Activated CD8-positive, alpha-beta memory T cell treated with anti-CD3 and anti-CD28 coated beads for 48 hours (primary cell): ENCODE measurements around the gene GRK7.

Experiments used
- DNase-seq, 3 experiments: peaks; one replicate each; pipeline ENCODE4 v3.0.0-alpha.2; 2020; ENCODE audit warnings: low read depth in 2 of 3, low spot score in 2 of 3

GRK7 gene, protein sequence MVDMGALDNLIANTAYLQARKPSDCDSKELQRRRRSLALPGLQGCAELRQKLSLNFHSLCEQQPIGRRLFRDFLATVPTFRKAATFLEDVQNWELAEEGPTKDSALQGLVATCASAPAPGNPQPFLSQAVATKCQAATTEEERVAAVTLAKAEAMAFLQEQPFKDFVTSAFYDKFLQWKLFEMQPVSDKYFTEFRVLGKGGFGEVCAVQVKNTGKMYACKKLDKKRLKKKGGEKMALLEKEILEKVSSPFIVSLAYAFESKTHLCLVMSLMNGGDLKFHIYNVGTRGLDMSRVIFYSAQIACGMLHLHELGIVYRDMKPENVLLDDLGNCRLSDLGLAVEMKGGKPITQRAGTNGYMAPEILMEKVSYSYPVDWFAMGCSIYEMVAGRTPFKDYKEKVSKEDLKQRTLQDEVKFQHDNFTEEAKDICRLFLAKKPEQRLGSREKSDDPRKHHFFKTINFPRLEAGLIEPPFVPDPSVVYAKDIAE (N-terminal part only)

GRCh38 chr3:141763088-141763750, at the start of gene GRK7:
TSS of gene GRK7 (plus strand) at chr3:141763408. CDS start at chr3:141778285, 14,877 bp downstream.
- DNase-seq, result no peak

GRCh38 chr3:141714671-141715070, 48.5 kb upstream of the GRK7 start:
- DNase-seq, result no peak

- no peak for DNase-seq
Observed at GRCh38 chr3:141722081-141722480, 41.1 kb upstream of the GRK7 start.

- no peak for DNase-seq
Observed at GRCh38 chr3:141722648-141723047, 40.6 kb upstream of the GRK7 start.

- no peak for DNase-seq
Observed at GRCh38 chr3:141723255-141723654, 40.0 kb upstream of the GRK7 start.

DNA sequence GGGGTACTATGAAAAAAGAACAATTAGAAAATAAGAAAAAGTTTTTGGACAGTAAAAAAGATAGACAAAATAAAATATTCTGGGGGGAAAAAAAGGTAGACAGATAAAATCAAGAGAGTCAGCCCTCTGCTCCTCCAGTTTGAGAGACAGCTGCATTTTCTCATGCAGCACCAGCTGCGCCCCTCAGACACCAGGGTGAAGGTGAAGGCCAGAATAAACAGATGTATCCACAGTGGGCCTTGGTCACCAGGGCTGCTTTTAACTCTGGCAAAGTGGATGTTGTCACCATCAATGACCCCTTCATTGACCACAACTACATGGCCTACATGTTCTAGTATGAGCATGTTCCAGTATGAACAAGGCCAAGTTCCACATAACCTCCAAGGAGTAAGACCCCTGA, 39.0 kb upstream of the GRK7 start:
- DNase-seq, result no peak

DNA sequence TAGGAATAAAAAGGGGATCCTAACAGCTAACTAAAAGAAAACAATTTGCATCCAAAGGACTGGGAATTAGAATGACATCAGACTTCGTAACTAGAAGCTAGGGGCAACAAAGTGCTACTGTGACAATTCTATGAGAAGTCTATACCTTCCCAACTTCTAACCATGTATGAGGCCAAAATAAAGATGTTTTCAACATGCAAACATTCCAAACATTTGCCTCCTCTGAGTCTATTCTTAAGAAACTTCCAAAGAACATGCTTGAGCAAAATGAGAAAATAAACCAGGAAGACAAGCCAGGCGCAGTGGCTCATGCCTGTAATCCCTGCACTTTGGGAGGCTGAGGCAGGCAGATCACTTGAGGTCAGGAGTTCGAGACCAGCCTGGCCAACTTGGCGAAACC, 38.2 kb upstream of the GRK7 start:
- no peak for DNase-seq

DNA sequence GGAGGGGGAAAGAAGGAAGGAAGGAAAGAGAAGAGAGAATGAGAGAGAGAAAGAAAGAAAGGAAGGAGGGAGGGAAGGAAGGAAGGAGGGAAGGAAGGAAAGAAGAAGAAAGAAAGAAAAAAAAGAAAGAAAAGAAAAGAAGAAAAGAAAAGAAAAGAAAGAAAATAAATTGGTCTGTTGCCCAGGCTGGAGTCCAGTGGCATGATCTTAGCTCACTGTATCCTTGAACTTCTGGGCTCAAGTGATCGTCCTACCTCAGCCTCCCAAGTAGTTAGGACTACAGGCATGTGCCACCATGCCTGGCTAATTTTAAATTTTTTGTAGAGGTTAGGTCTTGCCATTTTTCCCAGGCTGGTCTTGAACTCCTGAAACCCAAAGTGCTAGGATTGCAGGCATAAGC, 36.7 kb upstream of the GRK7 start:
- no peak for DNase-seq

GRCh38 chr3:141728355-141728892, 34.8 kb upstream of the GRK7 start:
- no peak for DNase-seq

GRCh38 chr3:141729240-141729639, 34.0 kb upstream of the GRK7 start:
- DNase-seq, result no peak

DNA sequence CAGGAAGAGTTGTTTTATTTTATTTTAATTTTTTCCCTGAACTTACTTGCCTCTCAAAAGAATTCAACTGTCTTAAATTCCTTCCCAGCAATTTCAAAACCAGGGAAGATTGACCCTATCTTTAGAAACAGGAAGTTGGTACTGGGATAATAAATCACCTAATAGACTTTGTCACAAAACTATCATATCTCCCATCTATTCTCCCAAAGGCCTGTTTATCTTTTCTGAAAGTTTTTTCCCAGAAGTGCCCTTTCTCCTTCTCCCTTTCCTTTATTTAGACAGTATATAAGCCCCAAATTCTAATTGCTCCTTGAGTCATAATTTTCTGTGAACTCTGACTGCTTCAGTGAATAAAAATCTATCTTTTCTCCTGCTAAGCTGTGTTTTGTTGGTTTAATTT, 28.0 kb upstream of the GRK7 start:
- DNase-seq, result no peak

GRCh38 chr3:141735770-141736465, 27.3 kb upstream of the GRK7 start:
- DNase-seq, result no peak

DNA sequence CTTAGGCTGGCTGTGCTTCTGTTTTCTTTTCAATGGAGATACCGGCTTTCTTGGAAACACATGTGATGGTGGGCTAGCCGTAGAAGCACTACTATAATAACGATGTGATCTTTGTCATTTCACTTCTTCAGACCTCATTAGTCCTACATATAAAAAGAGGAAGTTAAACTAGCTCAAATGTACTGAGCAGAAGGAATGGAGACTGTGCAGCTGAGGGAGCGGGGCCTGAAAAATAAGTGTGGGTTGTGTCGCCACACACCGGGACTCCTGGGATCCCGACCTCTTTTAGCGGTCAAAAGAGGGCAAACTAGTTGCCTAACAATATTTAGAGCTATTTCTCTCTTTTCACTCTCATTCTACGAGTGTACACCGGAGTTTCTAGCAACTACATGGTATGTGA, 26.1 kb upstream of the GRK7 start:
- DNase-seq, result no peak

DNA sequence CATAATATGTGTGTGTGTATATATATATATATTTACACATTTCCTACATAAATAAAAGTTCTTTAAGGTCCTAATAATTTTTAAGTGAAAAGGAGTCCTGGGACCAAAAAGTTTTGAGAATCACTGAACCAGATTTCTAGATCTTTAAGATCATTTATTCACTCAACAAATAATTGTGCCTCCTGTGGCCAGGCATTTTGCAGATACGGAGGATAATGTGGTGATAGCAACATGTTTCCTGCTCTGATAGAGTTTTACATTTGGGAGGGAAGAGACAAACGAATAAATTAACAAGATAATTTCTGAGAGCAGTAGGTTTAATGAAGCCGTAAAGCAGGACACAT, 25.6 kb upstream of the GRK7 start:
- DNase-seq, result no peak

DNA sequence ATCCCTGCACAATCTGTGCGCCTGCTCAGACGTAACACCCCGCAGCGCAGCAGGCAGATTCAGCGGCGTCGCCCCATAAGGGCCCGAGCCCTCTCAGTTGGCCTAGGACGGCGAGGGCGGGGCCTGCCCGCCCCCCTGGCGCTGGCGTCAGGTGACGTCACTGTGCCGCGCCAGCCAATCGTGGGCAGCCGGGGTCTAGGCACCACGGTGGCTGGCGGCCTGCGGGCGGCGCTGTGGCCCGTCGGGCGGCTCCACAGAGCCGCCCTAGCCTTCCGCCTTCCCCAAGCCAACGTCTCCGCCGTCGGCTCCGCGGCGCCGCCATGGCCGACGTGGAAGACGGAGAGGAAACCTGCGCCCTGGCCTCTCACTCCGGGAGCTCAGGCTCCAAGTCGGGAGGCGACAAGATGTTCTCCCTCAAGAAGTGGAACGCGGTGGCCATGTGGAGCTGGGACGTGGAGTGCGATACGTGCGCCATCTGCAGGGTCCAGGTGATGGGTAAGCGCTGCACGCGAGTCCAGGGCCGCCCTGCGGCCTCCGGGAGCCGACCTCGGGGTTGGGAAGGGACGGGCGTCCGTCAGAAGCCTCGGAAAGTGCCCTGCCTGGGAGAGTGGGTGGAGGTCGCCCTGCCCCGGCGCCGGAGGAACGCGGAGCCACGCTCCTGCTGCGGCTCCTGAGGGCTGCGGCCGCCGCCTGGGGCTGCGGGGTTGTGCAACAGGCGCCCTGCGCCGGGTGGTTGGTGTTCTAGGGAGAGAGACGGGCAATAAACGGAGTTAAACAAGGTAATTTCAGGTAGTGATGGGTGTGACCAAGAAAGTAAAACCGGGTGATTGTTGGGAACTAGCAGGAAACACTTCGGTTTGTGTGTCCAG, 25.0 kb upstream of the GRK7 start, which contains the start of gene RNF7:
RNF7 (plus strand) TSS at position 277 of the 869 bp plus-strand sequence; CDS start at position 321, 44 bp downstream.
- DNase-seq, result peak; percentile 70 to 97 (median 91)

DNA sequence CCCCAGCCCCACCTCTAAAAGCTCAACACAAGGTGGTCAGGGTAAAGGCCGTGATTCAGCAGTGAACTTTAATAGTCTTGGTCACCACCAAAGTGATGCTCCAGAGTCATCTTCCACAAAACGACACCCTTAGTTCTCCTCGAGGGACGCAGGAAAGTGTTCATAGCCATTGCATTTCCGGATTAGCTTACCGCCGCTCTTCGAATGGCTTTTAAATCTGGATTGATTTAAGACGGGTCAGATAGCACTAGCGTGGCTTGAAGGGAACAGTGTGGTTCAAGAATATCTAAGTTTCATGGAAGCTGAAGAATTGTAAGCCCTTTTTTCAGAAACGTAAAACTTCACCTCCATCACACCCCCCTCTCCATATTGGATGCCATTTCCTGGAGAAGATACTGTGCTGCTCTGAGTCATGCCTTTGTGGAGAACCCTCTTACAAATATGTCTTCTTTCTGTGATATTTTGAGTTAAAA, 24.3 kb upstream of the GRK7 start:
- peak in 1 of 3 experiments; percentile 8 for DNase-seq

GRCh38 chr3:141739731-141740130, 23.5 kb upstream of the GRK7 start:
- DNase-seq, result no peak

DNA sequence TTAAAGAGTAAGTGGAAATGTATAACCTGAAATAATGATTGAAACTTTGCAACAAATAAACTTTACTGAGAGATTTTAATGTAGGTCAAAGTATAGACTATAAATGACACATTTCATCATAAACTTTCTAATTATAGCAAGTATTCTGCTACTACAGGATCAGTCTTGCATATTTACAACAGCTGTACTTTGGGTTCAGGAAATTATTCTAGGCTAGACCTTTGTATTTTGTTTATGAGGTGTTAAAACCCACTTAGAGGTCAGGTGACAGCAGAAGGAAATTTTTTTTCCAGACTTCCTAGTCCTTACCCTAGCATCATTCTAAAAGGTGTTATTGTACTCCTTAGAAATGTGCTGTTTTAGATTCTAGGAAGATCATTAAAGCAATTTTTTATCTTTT, 22.9 kb upstream of the GRK7 start:
- no peak for DNase-seq

DNA sequence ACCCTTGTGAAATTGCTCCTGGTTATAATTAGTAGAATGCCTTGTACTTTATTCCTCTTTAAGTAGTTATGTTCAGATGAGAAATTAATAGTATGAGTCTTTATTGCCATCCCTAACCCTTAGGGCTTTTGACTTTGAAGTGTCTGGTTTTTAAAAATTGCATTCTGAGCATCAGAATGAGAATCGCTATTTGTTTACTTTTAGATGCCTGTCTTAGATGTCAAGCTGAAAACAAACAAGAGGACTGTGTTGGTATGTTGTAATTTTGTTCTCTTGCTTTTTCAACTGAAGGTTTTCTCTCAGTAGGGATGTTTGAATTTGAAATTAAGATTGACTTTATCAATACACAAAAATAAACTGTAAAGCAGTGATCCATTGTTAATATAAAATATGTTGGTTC, 19.9 kb upstream of the GRK7 start:
- DNase-seq, result no peak

DNA sequence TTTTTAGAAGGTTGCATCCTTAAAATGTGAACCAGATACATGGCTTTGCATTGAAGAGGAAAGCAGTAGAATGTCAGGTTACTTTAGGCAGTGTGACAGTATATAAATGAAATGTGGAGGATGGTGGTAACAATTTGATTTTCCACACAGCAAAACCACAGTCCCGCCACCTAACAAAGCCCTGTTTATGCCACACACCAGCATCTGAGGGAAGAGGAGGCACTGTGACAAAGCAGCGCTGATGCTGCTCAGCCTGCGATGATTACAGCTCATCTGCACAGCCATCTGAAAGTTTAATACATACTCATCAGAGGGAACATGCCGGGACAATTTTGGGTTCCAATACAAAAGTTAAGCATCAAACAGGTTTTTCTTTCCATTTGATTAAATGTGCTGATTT, 16.2 kb upstream of the GRK7 start:
- DNase-seq, result no peak

DNA sequence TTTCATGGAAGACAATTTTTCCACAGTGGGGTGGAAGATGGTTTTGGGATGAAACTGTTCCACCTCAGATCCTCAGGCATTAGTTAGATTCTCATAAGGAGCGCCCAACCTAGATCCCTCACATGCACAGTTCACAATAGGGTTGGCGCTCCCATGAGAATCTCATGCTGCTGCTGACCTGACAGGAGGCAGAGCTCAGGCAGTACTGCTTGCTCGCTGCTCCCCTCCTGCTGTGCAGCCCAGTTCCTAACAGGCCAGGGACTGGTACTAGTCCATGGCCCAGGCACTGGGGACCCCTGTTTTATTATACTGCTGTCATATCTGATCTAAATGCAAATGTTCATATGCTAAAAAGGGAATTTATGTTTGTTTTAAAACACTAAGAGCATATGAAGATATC, 9.8 kb upstream of the GRK7 start:
- DNase-seq, result no peak
